SU-DHL-6 (cell line): ENCODE results near the gene HDAC3.

Experiments used
- H2AFZ ChIP-seq: fragments of 200-600 bp; sonication (generic); 2 replicates; pipeline ENCODE4 v1.6.1; 2014; ENCODE audit warnings: low read depth, mild to moderate bottlenecking, moderate library complexity, mixed read lengths, antibody characterized with exemption, low read length; ENCODE audit not compliant: severe bottlenecking
- H3F3A ChIP-seq: fragments of 200-600 bp; shearing (Covaris generic); 2 replicates; pipeline ENCODE4 v1.6.0; 2016; ENCODE audit warnings: antibody characterized with exemption, mild to moderate bottlenecking; ENCODE audit not compliant: insufficient read depth
- H3K27ac ChIP-seq: fragments of 200-600 bp; sonication (generic); 2 replicates; pipeline ENCODE4 v1.5.1; 2016; ENCODE audit warnings: low read depth, mild to moderate bottlenecking, low read length, moderate library complexity, mixed read lengths
- H3K27me3 ChIP-seq: fragments of 200-600 bp; sonication (generic), shearing (Covaris generic); 2 replicates; pipeline ENCODE4 v1.6.0; 2014; ENCODE audit warnings: mild to moderate bottlenecking, low read length
- H3K36me3 ChIP-seq: fragments of 200-600 bp; sonication (generic); 2 replicates; pipeline ENCODE4 v1.6.1; 2014; ENCODE audit warnings: mild to moderate bottlenecking, low read length, mixed read lengths
- H3K4me2 ChIP-seq: fragments of 300-600, 200-600 bp; shearing (Covaris generic), sonication (generic); 2 replicates; pipeline ENCODE4 v1.6.0; 2014; ENCODE audit warnings: low read length, low read depth, mild to moderate bottlenecking; ENCODE audit not compliant: poor library complexity, severe bottlenecking
- H3K4me3 ChIP-seq: fragments of 200-600 bp; sonication (generic); 2 replicates; pipeline ENCODE4 v1.5.1; 2014; ENCODE audit warnings: antibody characterized with exemption, low read length, mild to moderate bottlenecking, mixed read lengths; ENCODE audit not compliant: insufficient read depth, poor library complexity, severe bottlenecking
- H3K79me2 ChIP-seq: fragments of 200-600 bp; sonication (generic); 2 replicates; pipeline ENCODE4 v1.6.1; 2014; ENCODE audit warnings: mild to moderate bottlenecking, low read length, moderate library complexity; ENCODE audit not compliant: insufficient read depth
- H3K9ac ChIP-seq: fragments of 200-600 bp; sonication (generic); 2 replicates; pipeline ENCODE4 v1.7.0; 2014; ENCODE audit warnings: mild to moderate bottlenecking, low read length
- H3K9me2 ChIP-seq: fragments of 200-600 bp; sonication (generic); replicated peaks from 2 replicates; pipeline ENCODE4 v1.6.1; 2014; ENCODE audit warnings: low read length; ENCODE audit not compliant: insufficient read depth
- H3K9me3 ChIP-seq: fragments of 200-600 bp; sonication (generic); 2 replicates; pipeline ENCODE4 v1.6.1; 2014; ENCODE audit warnings: low read length, mixed read lengths; ENCODE audit not compliant: insufficient read depth
- H4K20me1 ChIP-seq: fragments of 200-600 bp; sonication (generic); 2 replicates; pipeline ENCODE4 v1.6.1; 2014; ENCODE audit warnings: low read depth, mild to moderate bottlenecking, antibody characterized with exemption, low read length, moderate library complexity, mixed read lengths
- CTCF ChIP-seq: fragments of 200-600 bp; sonication (generic); IDR thresholded peaks from one replicate; pipeline ENCODE4 v1.5.1; 2017; ENCODE audit warnings: antibody characterized with exemption, mild to moderate bottlenecking, low read length, moderate library complexity; ENCODE audit not compliant: insufficient read depth, poor library complexity, severe bottlenecking
- EZH2phosphoT487 ChIP-seq: fragments of 200-600 bp; sonication (generic), shearing (Covaris generic); conservative IDR thresholded peaks from 2 replicates; pipeline ENCODE4 v1.6.1; 2018; ENCODE audit warnings: mild to moderate bottlenecking, antibody characterized with exemption, low read length, moderate library complexity, mixed read lengths

HDAC3 gene

DNA sequence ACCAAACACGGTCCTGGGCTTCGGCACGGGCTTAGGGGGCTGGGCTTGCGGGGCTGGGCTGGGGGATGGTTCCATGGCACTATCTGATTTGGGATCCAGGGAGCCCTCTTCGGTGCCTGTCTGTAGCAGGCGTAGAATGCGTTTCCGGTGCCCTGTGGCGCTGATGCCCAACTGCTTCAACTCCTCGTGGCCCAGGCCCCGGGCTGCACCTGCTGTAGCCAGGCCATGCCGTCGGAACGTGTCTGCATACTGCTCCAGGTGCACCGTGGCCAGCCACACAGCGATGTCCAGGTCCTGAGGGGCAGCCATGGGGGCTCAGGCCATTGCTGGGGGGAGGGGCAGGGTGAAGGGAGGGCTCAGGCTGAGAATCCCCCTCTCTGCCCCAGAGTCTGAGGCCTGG is 43.5 kb upstream of the HDAC3 start:
- Histone ChIP-seq H3K4me3 (no peak overlapping the region), H3K36me3 (no peaks in the 10 kb centered on the region), H3K9ac (no peak overlapping the region)

GRCh38 chr5:141677415-141677814 is 40.8 kb upstream of the HDAC3 start:
- Histone ChIP-seq H4K20me1 (no peaks in the 10 kb centered on the region), H3K4me3 (no peak overlapping the region), H3K9me2 (no peaks in the 10 kb centered on the region), H3K4me2 (no peak overlapping the region), H2AFZ (no peak overlapping the region), H3K9ac (no peak overlapping the region), H3F3A (no peaks in the 10 kb centered on the region), H3K27me3 (no peaks in the 10 kb centered on the region), H3K9me3 (no peaks in the 10 kb centered on the region), H3K27ac (no peak overlapping the region), H3K36me3 (no peaks in the 10 kb centered on the region), H3K79me2 (no peaks in the 10 kb centered on the region)
- TF ChIP-seq CTCF (no peak), EZH2phosphoT487 (no peak)

More for the DNA sequence above, 43.5 kb upstream of the HDAC3 start:
- Histone ChIP-seq H3K9me2 (no peaks in the 10 kb centered on the region), H3K27me3 (no peaks in the 10 kb centered on the region), H3K9me3 (no peaks in the 10 kb centered on the region), H4K20me1 (no peaks in the 10 kb centered on the region), H3F3A (no peaks in the 10 kb centered on the region), H2AFZ (no peak overlapping the region), H3K4me2 (no peak overlapping the region), H3K27ac (no peak overlapping the region), H3K79me2 (no peaks in the 10 kb centered on the region)
- TF ChIP-seq EZH2phosphoT487 (no peak), CTCF (no peak)

DNA sequence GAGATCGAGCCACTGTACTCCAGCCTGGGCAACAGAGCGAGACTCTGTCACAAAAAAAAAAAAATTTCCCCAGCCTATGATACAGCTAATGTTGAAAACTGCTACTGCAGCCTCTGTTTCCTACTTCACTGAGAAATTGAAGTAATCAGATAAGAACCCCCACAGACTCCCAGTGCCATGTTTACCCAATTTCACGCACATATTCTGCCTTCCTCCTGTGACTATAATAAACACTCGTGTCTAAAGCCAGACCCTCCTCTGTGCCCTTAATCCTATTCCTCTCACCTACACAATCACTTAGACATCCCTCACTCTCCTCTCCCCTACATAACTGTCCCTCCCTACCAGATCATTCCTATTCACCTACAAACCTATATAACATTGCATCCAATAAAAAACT is 39.0 kb upstream of the HDAC3 start:
- no peaks in the 10 kb centered on the region for H3F3A ChIP-seq
- H3K4me3 ChIP-seq: no peak overlapping the region
- H4K20me1 ChIP-seq: no peaks in the 10 kb centered on the region
- H3K4me2 ChIP-seq: no peak overlapping the region
- no peak overlapping the region for H3K9ac ChIP-seq
- no peaks in the 10 kb centered on the region for H3K9me2 ChIP-seq
- no peak overlapping the region for H3K27ac ChIP-seq
- TF ChIP-seq EZH2phosphoT487: no peak
- H3K36me3 ChIP-seq: no peaks in the 10 kb centered on the region
- no peaks in the 10 kb centered on the region for H3K79me2 ChIP-seq
- H3K27me3 ChIP-seq: no peaks in the 10 kb centered on the region
- no peak overlapping the region for H2AFZ ChIP-seq
- no peaks in the 10 kb centered on the region for H3K9me3 ChIP-seq

DNA sequence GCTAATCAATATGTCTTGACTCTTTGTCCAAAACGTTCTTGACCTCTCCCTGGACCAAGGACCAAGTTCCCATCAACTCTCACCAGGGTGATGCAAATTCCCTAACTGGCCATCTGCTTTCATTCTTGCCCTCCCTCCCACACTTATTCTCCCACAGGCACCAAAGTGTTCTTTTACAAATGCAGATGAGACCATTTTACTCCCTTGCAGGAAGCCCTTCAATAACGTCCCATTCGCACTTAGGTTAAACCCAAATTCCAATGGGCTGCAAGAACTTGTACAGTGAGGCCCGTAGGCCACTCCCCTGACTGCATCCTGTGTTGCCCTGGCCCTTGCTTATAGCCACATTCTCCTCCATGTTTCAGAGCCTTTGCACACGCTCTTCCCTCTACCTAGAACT is 38.1 kb upstream of the HDAC3 start:
- Histone ChIP-seq H2AFZ (no peak overlapping the region), H3F3A (no peaks in the 10 kb centered on the region), H3K4me2 (no peak overlapping the region), H3K36me3 (no peaks in the 10 kb centered on the region), H3K79me2 (no peaks in the 10 kb centered on the region), H3K9me3 (no peaks in the 10 kb centered on the region), H3K9me2 (no peaks in the 10 kb centered on the region), H3K27ac (no peak overlapping the region), H3K27me3 (no peaks in the 10 kb centered on the region), H3K9ac (no peak overlapping the region), H3K4me3 (no peak overlapping the region), H4K20me1 (no peaks in the 10 kb centered on the region)
- TF ChIP-seq EZH2phosphoT487 (no peak), CTCF (no peak)
